HS-5 (cell line): Measurements from ENCODE around the gene ZBTB20.

Experiments
- DNase-seq: peaks from one replicate; pipeline ENCODE4 v3.0.0-alpha.2; 2012; ENCODE audit warnings: low read depth

The ZBTB20 gene

GRCh38 chr3:114364806-114365654 lies 782.1 kb downstream of the ZBTB20 start:
- no peak for DNase-seq

- peak; percentile 18 for DNase-seq
These were observed 783.4 kb downstream of the ZBTB20 start for GRCh38 chr3:114363554-114364202.

- DNase-seq, result no peak
These were observed 784.3 kb downstream of the ZBTB20 start for GRCh38 chr3:114362815-114363214.

- DNase-seq, result no peak
These were observed 785.7 kb downstream of the ZBTB20 start for GRCh38 chr3:114361391-114361790.

- no peak for DNase-seq
These were observed 790.6 kb downstream of the ZBTB20 start for GRCh38 chr3:114356525-114356924.

GRCh38 chr3:114356066-114356465 lies 791.0 kb downstream of the ZBTB20 start:
- DNase-seq, result no peak

GRCh38 chr3:114355653-114356052 lies 791.4 kb downstream of the ZBTB20 start:
- no peak for DNase-seq

GRCh38 chr3:114351822-114352145 lies 795.3 kb downstream of the ZBTB20 start:
- DNase-seq, result no peak

- no peak for DNase-seq
These were observed 795.8 kb downstream of the ZBTB20 start for GRCh38 chr3:114351123-114351821.

GRCh38 chr3:114350690-114351089 lies 796.4 kb downstream of the ZBTB20 start:
- DNase-seq, result no peak

- DNase-seq, result no peak
These were observed 796.8 kb downstream of the ZBTB20 start for GRCh38 chr3:114350271-114350670.

- no peak for DNase-seq
These were observed 802.6 kb downstream of the ZBTB20 start for GRCh38 chr3:114344492-114344891.

GRCh38 chr3:114338651-114339357 lies 808.3 kb downstream of the ZBTB20 start:
- no peak for DNase-seq

- no peak for DNase-seq
These were observed 810.2 kb downstream of the ZBTB20 start for GRCh38 chr3:114336857-114337256.

GRCh38 chr3:114336122-114336697 lies 810.9 kb downstream of the ZBTB20 start:
- no peak for DNase-seq

GRCh38 chr3:114333923-114334240 lies 813.2 kb downstream of the ZBTB20 start:
- DNase-seq, result no peak

GRCh38 chr3:114333180-114333922 lies 813.7 kb downstream of the ZBTB20 start:
- no peak for DNase-seq

GRCh38 chr3:114332342-114333179 lies 814.5 kb downstream of the ZBTB20 start:
- DNase-seq, result no peak

- DNase-seq, result no peak
These were observed 815.4 kb downstream of the ZBTB20 start for GRCh38 chr3:114331710-114332109.

GRCh38 chr3:114331007-114331406 lies 816.1 kb downstream of the ZBTB20 start:
- no peak for DNase-seq

GRCh38 chr3:114329823-114330222 lies 817.3 kb downstream of the ZBTB20 start:
- no peak for DNase-seq
